ENCODE results near the gene TSC22D2. TPM values are rescaled to one million over a fixed set of nuclear protein-coding genes. Genes with fewer than 3 reads are reported as not detected.

The TSC22D2 gene
- total RNA-seq, 1 experiment from 2014 or later: 26.5 TPM

- H3T11ph ChIP-seq (ENCODE audit: low read length): no peak overlapping the region
- no peaks in the 10 kb centered on the region for H4K20me1 ChIP-seq (ENCODE audit: control insufficient read depth, insufficient read depth, insufficient read length)
- no peak overlapping the region for H3K9ac ChIP-seq (ENCODE audit: extremely low read depth, insufficient read length, low read length)
- no peak overlapping the region for H4K5ac ChIP-seq (ENCODE audit: insufficient read length, low read depth, low read length)
- H3K23me2 ChIP-seq (ENCODE audit: insufficient read length, low read depth, low read length, poor library complexity, severe bottlenecking): no peaks in the 10 kb centered on the region
- H4K8ac ChIP-seq (replicated peaks; ENCODE audit: insufficient read length, low read depth, low read length): no peak overlapping the region
- H2BK120ac ChIP-seq (ENCODE audit: low read depth, low read length, poor library complexity, severe bottlenecking): no peak overlapping the region
- H3K14ac ChIP-seq (ENCODE audit: insufficient read depth, low read length): no peak overlapping the region
- H3K18ac ChIP-seq (ENCODE audit: insufficient read length, low read depth, low read length): no peak overlapping the region
- H3K27ac Mint-ChIP-seq: no peak overlapping the region
- H2BK12ac ChIP-seq (ENCODE audit: insufficient read length, low read depth, low read length): no peak overlapping the region
- H3K27me3 ChIP-seq (ENCODE audit: insufficient read depth, low read length): no peaks in the 10 kb centered on the region
- H2AFZ ChIP-seq (ENCODE audit: low read length): no peak overlapping the region
- no peak overlapping the region for H3K23ac ChIP-seq (ENCODE audit: insufficient read length, low read depth, low read length)
- no peaks in the 10 kb centered on the region for H3K9me3 ChIP-seq (ENCODE audit: control insufficient read depth, low read depth, low read length)
- H3K4ac ChIP-seq (ENCODE audit: low read depth, low read length): no peak overlapping the region
- H3K79me2 ChIP-seq (ENCODE audit: insufficient read depth, low read length): peaks cover 2% of the 10 kb centered on the region; the same call in 1 of the 2 replicates
- no peak overlapping the region for H2BK20ac ChIP-seq (ENCODE audit: low read depth, low read length, poor library complexity, severe bottlenecking)
- no peak overlapping the region for H4K91ac ChIP-seq (ENCODE audit: insufficient read length, low read depth, low read length)
- H3K4me2 ChIP-seq (ENCODE audit: insufficient read depth, insufficient read length, low read length): no peak overlapping the region
- no peak overlapping the region for H3K56ac ChIP-seq (ENCODE audit: insufficient read length, low read depth, low read length)
- TF ChIP-seq, protein P1, sequence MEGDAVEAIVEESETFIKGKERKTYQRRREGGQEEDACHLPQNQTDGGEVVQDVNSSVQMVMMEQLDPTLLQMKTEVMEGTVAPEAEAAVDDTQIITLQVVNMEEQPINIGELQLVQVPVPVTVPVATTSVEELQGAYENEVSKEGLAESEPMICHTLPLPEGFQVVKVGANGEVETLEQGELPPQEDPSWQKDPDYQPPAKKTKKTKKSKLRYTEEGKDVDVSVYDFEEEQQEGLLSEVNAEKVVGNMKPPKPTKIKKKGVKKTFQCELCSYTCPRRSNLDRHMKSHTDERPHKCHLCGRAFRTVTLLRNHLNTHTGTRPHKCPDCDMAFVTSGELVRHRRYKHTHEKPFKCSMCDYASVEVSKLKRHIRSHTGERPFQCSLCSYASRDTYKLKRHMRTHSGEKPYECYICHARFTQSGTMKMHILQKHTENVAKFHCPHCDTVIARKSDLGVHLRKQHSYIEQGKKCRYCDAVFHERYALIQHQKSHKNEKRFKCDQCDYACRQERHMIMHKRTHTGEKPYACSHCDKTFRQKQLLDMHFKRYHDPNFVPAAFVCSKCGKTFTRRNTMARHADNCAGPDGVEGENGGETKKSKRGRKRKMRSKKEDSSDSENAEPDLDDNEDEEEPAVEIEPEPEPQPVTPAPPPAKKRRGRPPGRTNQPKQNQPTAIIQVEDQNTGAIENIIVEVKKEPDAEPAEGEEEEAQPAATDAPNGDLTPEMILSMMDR (conservative IDR thresholded peaks at IDR 0.05): no peak
- no peaks in the 10 kb centered on the region for H3K4me1 ChIP-seq (ENCODE audit: insufficient read depth, low read length)
- no peak overlapping the region for H2AK5ac ChIP-seq (ENCODE audit: insufficient read length, low read length)
- no peak overlapping the region for H3K4me3 Mint-ChIP-seq
- no peak overlapping the region for H2BK5ac ChIP-seq (ENCODE audit: insufficient read length, low read length)
- H3K79me1 ChIP-seq (ENCODE audit: insufficient read depth, low read depth, low read length, poor library complexity, severe bottlenecking): peaks cover 5% of the 10 kb centered on the region
- H3K4me1 Mint-ChIP-seq: peaks cover 17 to 28% of the 10 kb centered on the region in 2 experiments
- no peaks in the 10 kb centered on the region for H3K9me3 Mint-ChIP-seq
- no peak for DNase-seq
- no peak overlapping the region for H2BK15ac ChIP-seq (ENCODE audit: low read depth, low read length)
- H3K27me3 Mint-ChIP-seq (ENCODE audit: low read depth): no peaks in the 10 kb centered on the region
- no peak overlapping the region for H3K27ac ChIP-seq (ENCODE audit: insufficient read length, low read depth, low read length)
- no peaks in the 10 kb centered on the region; a peak in 1 of 7 replicates for H3K36me3 Mint-ChIP-seq (ENCODE audit: insufficient read depth in 1 of 3, low read depth in 3 of 3)
- WGBS (ENCODE audit: extremely low coverage, insufficient read length, low lambda C conversion rate): no CpG with 5 or more reads among the region's 3 CpGs
Measured at GRCh38 chr3:150426292-150426691, 18.2 kb downstream of the TSC22D2 start.

All from H9 (cell line).